Mesenteric fat pad (tissue), 1 donor: ENCODE data around the gene SNRK. TPM values are rescaled to one million over a fixed set of nuclear protein-coding genes. Genes with fewer than 3 reads are reported as not detected.
"Not testable (repeated sequence)": the region's sequence is repeated elsewhere in the genome, so short reads cannot be mapped to it uniquely, and the experiment has no call there.

Experiments
- DNase-seq: peaks from one replicate; pipeline ENCODE4 v3.0.0-alpha.2; 2020; ENCODE audit warnings: low spot score
- total RNA-seq: library from RNA; stranded (reverse); fragmentation: NEBNext Ultra II Directional; extraction: Animal tissue kit (Norgen Biotek cat#: 25700); gene quantifications from one replicate; pipeline ENCODE4 v1.2.1, GENCODE V29; 2021
- donor health status: DM: yes; HTN: yes; CAD: no.

The SNRK gene
- total RNA-seq, 1 donor from 2014 or later = 59.1 TPM

- DNase-seq = no peak
These were observed 58.2 kb downstream of the SNRK start for GRCh38 chr3:43344520-43344919.

GRCh38 chr3:43345246-43345645 lies 58.9 kb downstream of the SNRK start:
- DNase-seq = no peak

- no peak for DNase-seq
These were observed 59.5 kb downstream of the SNRK start for GRCh38 chr3:43345877-43346276.

GRCh38 chr3:43346978-43347749 lies 60.8 kb downstream of the SNRK start:
- DNase-seq = no peak

- no peak for DNase-seq
These were observed 61.4 kb downstream of the SNRK start for GRCh38 chr3:43347774-43348173.

- DNase-seq = no peak
These were observed 62.0 kb downstream of the SNRK start for GRCh38 chr3:43348350-43348749.

GRCh38 chr3:43348852-43349574 lies 62.7 kb downstream of the SNRK start:
- no peak for DNase-seq

- no peak for DNase-seq
These were observed 63.4 kb downstream of the SNRK start for GRCh38 chr3:43349716-43350115.

GRCh38 chr3:43353393-43353792 lies 67.1 kb downstream of the SNRK start:
- no peak for DNase-seq

GRCh38 chr3:43353923-43354670 lies 67.8 kb downstream of the SNRK start:
- DNase-seq = no peak

GRCh38 chr3:43356033-43356432 lies 69.7 kb downstream of the SNRK start:
- not testable (repeated sequence) for DNase-seq

- DNase-seq = no peak
These were observed 74.7 kb downstream of the SNRK start for GRCh38 chr3:43361077-43361476.

- no peak for DNase-seq
These were observed 75.8 kb downstream of the SNRK start for GRCh38 chr3:43362183-43362582.

- DNase-seq = no peak
These were observed 76.6 kb downstream of the SNRK start for GRCh38 chr3:43362961-43363360.

GRCh38 chr3:43363621-43364266 lies 77.4 kb downstream of the SNRK start:
- DNase-seq = no peak

- no peak for DNase-seq
These were observed 78.2 kb downstream of the SNRK start for GRCh38 chr3:43364494-43364893.

- DNase-seq = no peak
These were observed 78.6 kb downstream of the SNRK start for GRCh38 chr3:43364926-43365325.

GRCh38 chr3:43365601-43366305 lies 79.4 kb downstream of the SNRK start:
- DNase-seq = no peak

- DNase-seq = no peak
These were observed 80.1 kb downstream of the SNRK start for GRCh38 chr3:43366481-43366880.

GRCh38 chr3:43366885-43367284 lies 80.5 kb downstream of the SNRK start:
- DNase-seq = no peak
